Smooth muscle cell (in vitro differentiated cells): ENCODE data around the gene BAD. TPM values are rescaled to one million over a fixed set of nuclear protein-coding genes. Genes with fewer than 3 reads are reported as not detected.

ENCODE experiments used
- DNase-seq: peaks from one replicate; lab custom pipeline; 2025; ENCODE audit not compliant: unreplicated experiment; lab: John Stamatoyannopoulos, UW
- H2AFZ ChIP-seq: fragments of 200-600 bp; sonication (generic); 2 replicates; pipeline ENCODE4 v1.6.0; 2016; ENCODE audit warnings: antibody characterized with exemption, low read depth, mild to moderate bottlenecking
- H3F3A ChIP-seq: fragments of 200-600 bp; sonication (generic); 2 replicates; pipeline ENCODE4 v1.6.0; 2017; ENCODE audit warnings: antibody characterized with exemption, low read depth
- H3K27ac ChIP-seq: fragments of 200-600 bp; sonication (generic); 2 replicates; pipeline ENCODE4 v1.5.1; 2016; ENCODE audit warnings: low read depth, mild to moderate bottlenecking
- H3K27me3 ChIP-seq: fragments of 200-600 bp; sonication (generic); 2 replicates; pipeline ENCODE4 v1.6.1; 2016; ENCODE audit warnings: low read depth, mild to moderate bottlenecking
- H3K36me3 ChIP-seq: fragments of 200-600 bp; sonication (generic); 2 replicates; pipeline ENCODE4 v1.5.1; 2016; ENCODE audit warnings: low read depth
- H3K4me1 ChIP-seq: fragments of 200-600 bp; sonication (generic); 2 replicates; pipeline ENCODE4 v1.5.1; 2016; ENCODE audit warnings: low read depth
- H3K4me2 ChIP-seq: fragments of 200-600 bp; sonication (generic); 2 replicates; pipeline ENCODE4 v1.6.0; 2016; ENCODE audit warnings: mild to moderate bottlenecking
- H3K4me3 ChIP-seq: fragments of 200-600 bp; sonication (generic); 2 replicates; pipeline ENCODE4 v1.5.1; 2016; ENCODE audit warnings: mild to moderate bottlenecking
- H3K79me2 ChIP-seq: fragments of 200-600 bp; sonication (generic); 2 replicates; pipeline ENCODE4 v1.6.0; 2016; ENCODE audit warnings: low read depth, mild to moderate bottlenecking
- H3K9ac ChIP-seq: fragments of 200-600 bp; sonication (generic); 2 replicates; pipeline ENCODE4 v1.6.0; 2016; ENCODE audit warnings: low read depth
- H3K9me3 ChIP-seq: fragments of 200-600 bp; sonication (generic); replicated peaks from 2 replicates; pipeline ENCODE4 v1.5.1; 2016; ENCODE audit warnings: low read depth
- H4K20me1 ChIP-seq: fragments of 200-600 bp; sonication (generic); 2 replicates; pipeline ENCODE4 v1.6.0; 2016; ENCODE audit warnings: low read depth
- WGBS: methylation state at CpG from one replicate; pipeline ENCODE4 v1.1.7; 2016; ENCODE audit warnings: low lambda C conversion rate; 5-methylcytosine and 5-hydroxymethylcytosine counted together
- polyA plus RNA-seq: library from polyadenylated mRNA; unstranded; fragments of >200 nt; fragmentation: Nextera tagmentation; extraction: Ambion mirVana; gene quantifications from 2 replicates; pipeline ENCODE4 v1.2.1, GENCODE V29; 2016
- total RNA-seq: library from RNA; depleted of rRNA; stranded (reverse); fragments of >200 nt; gene quantifications from 2 replicates; pipeline ENCODE4 v1.2.3, GENCODE V29; 2014
- TF ChIP-seq, protein P1 (sequence below): fragments of 200-600 bp; sonication (generic); IDR thresholded peaks from 2 replicates; pipeline ENCODE4 v1.5.1; 2017; ENCODE audit warnings: borderline replicate concordance, mild to moderate bottlenecking, antibody characterized with exemption; ENCODE audit not compliant: insufficient read depth, poor library complexity, severe bottlenecking

BAD gene
- total and polyA plus RNA-seq, 2 experiments from 2014 or later: 65.8 to 117 TPM

DNA sequence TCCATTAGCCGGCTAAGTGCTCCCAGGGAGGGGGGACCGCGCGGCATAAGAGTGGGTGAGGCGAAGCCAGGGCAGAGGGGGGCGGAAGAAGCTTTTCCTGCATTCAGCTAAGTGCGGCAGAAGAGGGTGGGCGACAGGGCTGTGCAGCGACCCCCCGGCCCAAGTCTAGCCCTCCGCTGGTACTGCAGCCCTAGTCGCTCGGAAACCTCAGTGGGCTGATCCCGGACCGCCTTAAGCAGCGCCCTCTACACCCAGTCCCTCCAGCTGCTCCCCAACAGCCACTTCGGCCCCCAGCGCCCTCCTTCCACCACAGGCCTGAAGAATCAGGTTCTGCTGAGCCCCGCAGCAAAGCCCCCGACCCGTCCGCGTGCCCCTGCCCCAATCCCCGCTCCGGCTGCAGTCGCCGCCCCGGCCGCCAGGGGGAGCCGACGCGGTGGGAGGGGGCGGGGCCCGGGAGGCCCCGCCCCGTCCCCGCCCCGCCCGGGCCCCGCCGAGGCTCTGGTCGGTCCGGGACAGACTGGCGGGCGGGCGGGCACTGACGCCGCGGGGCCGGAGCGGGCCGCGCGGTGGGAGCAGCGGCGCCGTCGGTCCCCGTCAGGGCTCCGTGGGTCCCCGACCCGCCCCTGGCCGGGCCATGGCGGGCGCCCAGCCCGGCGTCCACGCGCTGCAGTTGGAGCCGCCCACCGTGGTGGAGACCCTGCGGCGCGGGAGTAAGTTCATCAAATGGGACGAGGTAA is 33.3 kb downstream of the BAD start, which contains the start of gene PLCB3:
PLCB3 (plus strand) TSS at position 515 of the 737 bp plus-strand sequence; CDS start at position 635, 120 bp downstream.
- Histone ChIP-seq H4K20me1 (peaks cover 25% of the 10 kb centered on the region), H3K27ac (no peak within 1 kb of the TSS)
- WGBS: 1% methylated on average over 17 of the region's 75 CpGs

DNA sequence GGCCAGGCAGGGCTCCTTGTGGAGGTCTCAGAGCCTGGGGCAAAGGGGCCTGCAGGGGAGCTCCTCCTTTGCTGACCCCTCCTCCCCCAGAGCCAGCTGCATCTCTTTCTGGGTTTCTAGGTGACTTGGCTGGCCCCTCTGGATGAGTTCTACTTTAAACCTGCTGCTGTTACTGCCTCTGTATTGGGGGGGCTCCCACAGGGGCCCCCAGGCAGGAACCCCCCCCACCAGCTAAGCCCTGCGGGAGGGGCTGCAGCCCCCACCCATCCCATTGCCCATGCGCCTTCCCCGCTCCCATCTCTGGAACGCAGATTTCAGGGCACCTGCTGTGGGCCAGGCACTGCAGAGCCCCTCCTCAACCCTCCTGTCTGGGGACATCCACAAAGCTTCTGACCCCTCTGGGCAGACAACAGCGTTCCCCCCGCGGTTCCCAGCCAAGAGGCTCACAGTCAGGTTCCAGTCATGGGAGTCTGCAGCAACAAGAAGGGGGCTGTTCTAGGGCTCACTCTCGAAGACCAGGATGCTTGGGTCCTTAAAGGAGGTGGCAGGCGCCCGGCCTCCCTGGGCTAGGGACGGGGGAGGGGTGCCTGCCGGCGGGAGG is 34.0 kb downstream of the BAD start:
- TF ChIP-seq, protein P1, sequence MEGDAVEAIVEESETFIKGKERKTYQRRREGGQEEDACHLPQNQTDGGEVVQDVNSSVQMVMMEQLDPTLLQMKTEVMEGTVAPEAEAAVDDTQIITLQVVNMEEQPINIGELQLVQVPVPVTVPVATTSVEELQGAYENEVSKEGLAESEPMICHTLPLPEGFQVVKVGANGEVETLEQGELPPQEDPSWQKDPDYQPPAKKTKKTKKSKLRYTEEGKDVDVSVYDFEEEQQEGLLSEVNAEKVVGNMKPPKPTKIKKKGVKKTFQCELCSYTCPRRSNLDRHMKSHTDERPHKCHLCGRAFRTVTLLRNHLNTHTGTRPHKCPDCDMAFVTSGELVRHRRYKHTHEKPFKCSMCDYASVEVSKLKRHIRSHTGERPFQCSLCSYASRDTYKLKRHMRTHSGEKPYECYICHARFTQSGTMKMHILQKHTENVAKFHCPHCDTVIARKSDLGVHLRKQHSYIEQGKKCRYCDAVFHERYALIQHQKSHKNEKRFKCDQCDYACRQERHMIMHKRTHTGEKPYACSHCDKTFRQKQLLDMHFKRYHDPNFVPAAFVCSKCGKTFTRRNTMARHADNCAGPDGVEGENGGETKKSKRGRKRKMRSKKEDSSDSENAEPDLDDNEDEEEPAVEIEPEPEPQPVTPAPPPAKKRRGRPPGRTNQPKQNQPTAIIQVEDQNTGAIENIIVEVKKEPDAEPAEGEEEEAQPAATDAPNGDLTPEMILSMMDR: no peak
- H3K79me2 ChIP-seq: peaks cover 17% of the 10 kb centered on the region
- H3K27ac ChIP-seq: no peak overlapping the region
- no peaks in the 10 kb centered on the region for H3K27me3 ChIP-seq
- DNase-seq: no peak
- peak overlapping the region; percentile 92 for H3K4me3 ChIP-seq
- no peak overlapping the region for H3K9ac ChIP-seq
- no peaks in the 10 kb centered on the region for H3K36me3 ChIP-seq
- peaks cover 4% of the 10 kb centered on the region for H3F3A ChIP-seq
- peak overlapping the region; percentile 96 for H3K4me2 ChIP-seq
- peaks cover 19% of the 10 kb centered on the region for H3K4me1 ChIP-seq
- peaks cover 26% of the 10 kb centered on the region for H4K20me1 ChIP-seq
- H3K9me3 ChIP-seq: no peaks in the 10 kb centered on the region
- 5% methylated on average over 9 of the region's 13 CpGs for WGBS
- H2AFZ ChIP-seq: peak overlapping the region; percentile 86

More for the DNA sequence above, 33.3 kb downstream of the BAD start, which contains the start of gene PLCB3:
- peak within 1 kb of the TSS; percentile 92 for H3K4me3 ChIP-seq
- peak within 1 kb of the TSS; percentile 100 for H3K4me2 ChIP-seq
- H2AFZ ChIP-seq: peak within 1 kb of the TSS; percentile 86
- DNase-seq: peak; percentile 37
- no peaks in the 10 kb centered on the region for H3K9me3 ChIP-seq
- H3F3A ChIP-seq: no peaks in the 10 kb centered on the region
- H3K79me2 ChIP-seq: peaks cover 10% of the 10 kb centered on the region
- TF ChIP-seq, protein P1: peak; percentile 71
- no peaks in the 10 kb centered on the region for H3K36me3 ChIP-seq
- peaks cover 19% of the 10 kb centered on the region for H3K4me1 ChIP-seq
- no peaks in the 10 kb centered on the region for H3K27me3 ChIP-seq
- peak within 1 kb of the TSS; percentile 75 for H3K9ac ChIP-seq

DNA sequence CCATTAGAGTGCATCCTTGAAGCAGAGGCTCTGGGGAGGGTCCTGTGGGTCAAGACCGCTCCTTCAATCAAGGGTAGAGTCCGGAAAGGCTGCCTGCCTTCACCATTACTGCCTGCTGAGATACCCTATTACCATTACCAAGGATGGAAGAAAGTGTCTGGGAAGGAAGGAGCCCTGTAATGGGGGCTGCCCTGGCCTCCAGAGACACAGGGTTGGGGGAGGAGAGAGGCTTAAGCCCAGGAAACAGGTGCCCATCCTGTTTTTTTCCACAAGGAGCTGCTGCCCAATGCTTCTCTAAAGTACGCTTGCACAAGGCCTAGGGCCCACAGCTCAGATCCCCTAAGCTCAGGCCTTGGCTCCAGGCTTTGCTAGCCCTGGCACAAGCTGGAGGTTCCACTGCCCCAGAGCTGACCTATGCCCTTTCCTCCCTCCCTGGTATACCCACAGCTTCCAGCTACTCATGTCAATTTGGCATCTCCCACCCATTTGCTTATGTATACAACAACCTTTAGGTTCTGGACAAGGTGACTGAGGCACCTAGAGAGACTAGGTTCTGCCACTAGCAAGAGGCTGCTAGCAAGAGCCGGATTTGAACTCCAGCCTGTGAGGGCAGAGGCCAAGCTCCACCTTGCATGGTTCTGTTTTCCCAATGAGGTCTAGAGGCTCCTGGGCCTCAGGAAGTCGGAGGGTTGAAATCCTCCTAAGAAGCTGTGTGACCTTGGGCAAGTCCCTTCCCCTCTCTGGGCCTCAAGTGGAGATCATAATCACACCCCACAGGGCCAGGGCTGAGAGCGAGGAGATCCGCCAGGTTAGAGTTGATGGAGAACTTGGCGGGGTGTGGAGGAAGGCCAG is 34.7 kb downstream of the BAD start:
- Histone ChIP-seq H3F3A (peaks cover 4% of the 10 kb centered on the region), H3K79me2 (peaks cover 23% of the 10 kb centered on the region), H4K20me1 (peaks cover 33% of the 10 kb centered on the region), H3K9me3 (no peaks in the 10 kb centered on the region), H3K4me1 (peaks cover 23% of the 10 kb centered on the region), H3K4me3 (no peak overlapping the region), H3K27me3 (no peaks in the 10 kb centered on the region), H3K36me3 (no peaks in the 10 kb centered on the region), H2AFZ (no peak overlapping the region), H3K9ac (no peak overlapping the region), H3K4me2 (no peak overlapping the region), H3K27ac (no peak overlapping the region)
- TF ChIP-seq, protein P1: no peak
- DNase-seq: no peak
- 87% methylated on average over 8 of the region's 8 CpGs for WGBS
